ENCODE measurements around the gene CDC45.

DNA sequence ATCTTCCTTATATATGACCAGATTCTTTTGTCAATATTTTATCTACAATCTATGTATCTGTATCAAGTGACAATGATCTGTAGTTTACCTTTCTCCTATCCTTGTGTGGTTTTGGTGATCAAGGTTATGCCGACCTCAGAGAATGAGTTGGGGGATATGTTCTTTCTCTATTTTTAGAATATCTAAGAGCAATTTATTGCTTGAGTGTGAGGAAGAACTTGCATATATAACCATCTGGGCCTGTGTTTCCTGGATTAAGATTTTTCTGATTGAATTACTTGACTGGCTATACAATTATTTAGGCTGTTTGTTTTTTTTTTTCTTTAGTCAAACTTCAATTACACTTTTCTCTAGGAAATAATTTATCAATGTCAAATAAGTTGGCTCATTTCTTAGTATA lies 18.2 kb upstream of the CDC45 start:
- TF ChIP-seq GATA2 (IDR thresholded peaks at IDR 0.05; ENCODE audit: low read depth, low read length) (no peak), GATA3 (IDR thresholded peaks at IDR 0.05; ENCODE audit: low read depth, low read length) (no peak)

Measured in SH-SY5Y (cell line).